Osteocyte (in vitro differentiated cells): Measurements from ENCODE around the gene ACTL6A. TPM values are rescaled to one million over a fixed set of nuclear protein-coding genes. Genes with fewer than 3 reads are reported as not detected.
A peak's percentile ranks its signal among the peaks of the same experiment; 100 is the strongest.

ENCODE experiments used
- DNase-seq: peaks from one replicate; pipeline ENCODE4 v3.0.0; 2021; ENCODE audit warnings: mixed read lengths; ENCODE audit not compliant: unreplicated experiment; ENCODE audit errors: extremely low spot score
- H3K27ac Mint-ChIP-seq: one replicate; pipeline ENCODE4 v1.8.0; 2021; ENCODE audit warnings: mild to moderate bottlenecking, mixed read lengths; ENCODE audit not compliant: unreplicated experiment
- H3K27me3 Mint-ChIP-seq: one replicate; pipeline ENCODE4 v1.8.0; 2021; ENCODE audit warnings: mixed read lengths; ENCODE audit not compliant: unreplicated experiment
- H3K36me3 Mint-ChIP-seq: one replicate; pipeline ENCODE4 v1.8.0; 2021; ENCODE audit warnings: mixed read lengths; ENCODE audit not compliant: unreplicated experiment
- H3K4me1 Mint-ChIP-seq: one replicate; pipeline ENCODE4 v1.8.0; 2021; ENCODE audit warnings: mixed read lengths; ENCODE audit not compliant: unreplicated experiment
- H3K4me3 Mint-ChIP-seq: one replicate; pipeline ENCODE4 v1.8.0; 2021; ENCODE audit warnings: mild to moderate bottlenecking, moderate library complexity, mixed read lengths; ENCODE audit not compliant: unreplicated experiment
- H3K9me3 Mint-ChIP-seq: one replicate; pipeline ENCODE4 v1.8.0; 2021; ENCODE audit warnings: mixed read lengths; ENCODE audit not compliant: unreplicated experiment
- total RNA-seq: library from RNA; stranded (reverse); gene quantifications from 2 replicates; pipeline ENCODE4 v1.2.1, GENCODE V29; 2021
- TF ChIP-seq, protein P1 (sequence below): fragments of 200-600 bp; sonication (generic); IDR thresholded peaks from 2 replicates; pipeline ENCODE4 v1.5.0; 2021; ENCODE audit warnings: antibody characterized with exemption, mild to moderate bottlenecking, moderate library complexity

Gene ACTL6A
- total RNA-seq, 1 donor from 2014 or later, result 46.5 TPM

DNA sequence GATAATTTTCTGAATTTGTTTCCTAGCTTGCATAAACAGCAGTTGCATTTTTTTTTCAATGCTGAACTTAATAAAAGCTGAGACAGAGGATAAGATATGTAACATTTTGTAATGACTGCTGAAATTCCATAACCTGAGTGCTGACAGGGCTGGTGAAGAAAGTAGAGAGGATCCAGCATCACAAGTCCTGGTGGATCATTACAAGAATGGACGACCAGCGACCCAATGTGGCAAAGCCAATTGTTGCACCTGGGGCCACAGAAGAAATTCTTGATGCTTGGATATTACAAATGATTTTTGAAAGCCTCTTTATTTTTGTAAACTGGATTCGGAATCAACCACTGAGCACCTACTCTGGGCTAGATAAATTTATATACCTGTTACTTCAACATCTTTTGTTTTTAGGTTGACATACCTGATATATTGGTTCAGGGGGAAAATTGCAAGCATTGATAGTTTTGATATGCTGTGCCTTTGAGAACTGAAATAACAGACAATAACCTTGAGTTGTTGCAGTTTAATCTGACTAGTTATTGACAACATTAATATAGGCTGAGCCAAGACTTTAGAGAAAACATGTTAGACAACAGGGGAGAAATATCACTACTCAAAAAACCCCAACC is 3.9 kb upstream of the ACTL6A start:
- TF ChIP-seq, protein P1, sequence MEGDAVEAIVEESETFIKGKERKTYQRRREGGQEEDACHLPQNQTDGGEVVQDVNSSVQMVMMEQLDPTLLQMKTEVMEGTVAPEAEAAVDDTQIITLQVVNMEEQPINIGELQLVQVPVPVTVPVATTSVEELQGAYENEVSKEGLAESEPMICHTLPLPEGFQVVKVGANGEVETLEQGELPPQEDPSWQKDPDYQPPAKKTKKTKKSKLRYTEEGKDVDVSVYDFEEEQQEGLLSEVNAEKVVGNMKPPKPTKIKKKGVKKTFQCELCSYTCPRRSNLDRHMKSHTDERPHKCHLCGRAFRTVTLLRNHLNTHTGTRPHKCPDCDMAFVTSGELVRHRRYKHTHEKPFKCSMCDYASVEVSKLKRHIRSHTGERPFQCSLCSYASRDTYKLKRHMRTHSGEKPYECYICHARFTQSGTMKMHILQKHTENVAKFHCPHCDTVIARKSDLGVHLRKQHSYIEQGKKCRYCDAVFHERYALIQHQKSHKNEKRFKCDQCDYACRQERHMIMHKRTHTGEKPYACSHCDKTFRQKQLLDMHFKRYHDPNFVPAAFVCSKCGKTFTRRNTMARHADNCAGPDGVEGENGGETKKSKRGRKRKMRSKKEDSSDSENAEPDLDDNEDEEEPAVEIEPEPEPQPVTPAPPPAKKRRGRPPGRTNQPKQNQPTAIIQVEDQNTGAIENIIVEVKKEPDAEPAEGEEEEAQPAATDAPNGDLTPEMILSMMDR, result peak; percentile 94
- Mint-ChIP-seq H3K4me3 (no peak overlapping the region), H3K27me3 (peaks cover 5% of the 10 kb centered on the region), H3K4me1 (peaks cover 9% of the 10 kb centered on the region), H3K9me3 (no peaks in the 10 kb centered on the region), H3K27ac (no peak overlapping the region), H3K36me3 (no peaks in the 10 kb centered on the region)
- DNase-seq, result no peak

DNA sequence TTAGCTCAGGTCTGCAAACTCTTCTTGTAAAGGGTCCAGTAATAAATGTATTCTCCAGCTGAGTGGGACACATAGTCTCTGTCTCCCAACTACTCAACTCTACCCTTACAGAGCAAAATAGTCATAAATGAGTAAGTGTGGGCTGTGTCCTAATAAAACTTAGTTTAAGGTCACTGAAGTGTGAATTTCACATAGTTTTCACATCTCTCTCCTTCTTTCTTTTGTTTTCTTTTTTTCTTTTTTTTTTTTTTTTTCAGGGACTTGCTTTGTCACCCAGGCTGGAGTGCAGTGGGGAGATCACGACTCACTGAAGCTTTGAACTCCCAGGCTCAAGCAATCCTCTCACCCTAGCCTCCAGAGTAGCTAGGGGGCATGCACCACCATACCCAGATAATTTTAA is 1.9 kb upstream of the ACTL6A start:
- TF ChIP-seq, protein P1, result no peak
- H3K27ac Mint-ChIP-seq, result no peak overlapping the region
- H3K4me3 Mint-ChIP-seq, result no peak overlapping the region
- H3K9me3 Mint-ChIP-seq, result no peaks in the 10 kb centered on the region
- peaks cover 5% of the 10 kb centered on the region for H3K27me3 Mint-ChIP-seq
- H3K36me3 Mint-ChIP-seq, result no peaks in the 10 kb centered on the region
- no peak for DNase-seq
- peaks cover 15% of the 10 kb centered on the region for H3K4me1 Mint-ChIP-seq

- no peaks in the 10 kb centered on the region for H3K36me3 Mint-ChIP-seq
- peak overlapping the region; percentile 91 for H3K27ac Mint-ChIP-seq
- DNase-seq, result peak; percentile 89
- TF ChIP-seq, protein P1, result peak; percentile 54
- H3K9me3 Mint-ChIP-seq, result no peaks in the 10 kb centered on the region
- peaks cover 5% of the 10 kb centered on the region for H3K27me3 Mint-ChIP-seq
- peak overlapping the region; percentile 97 for H3K4me3 Mint-ChIP-seq
- peaks cover 18% of the 10 kb centered on the region for H3K4me1 Mint-ChIP-seq
These were observed 601 bp downstream of the ACTL6A start for GRCh38 chr3:179563271-179563783.

- no peak overlapping the region for H3K4me3 Mint-ChIP-seq
- no peaks in the 10 kb centered on the region for H3K9me3 Mint-ChIP-seq
- H3K4me1 Mint-ChIP-seq, result peaks cover 18% of the 10 kb centered on the region
- peaks cover 2% of the 10 kb centered on the region for H3K36me3 Mint-ChIP-seq
- TF ChIP-seq, protein P1, result no peak
- no peaks in the 10 kb centered on the region for H3K27me3 Mint-ChIP-seq
- H3K27ac Mint-ChIP-seq, result no peak overlapping the region
- no peak for DNase-seq
These were observed 2.8 kb downstream of the ACTL6A start for GRCh38 chr3:179565496-179565895.

GRCh38 chr3:179580992-179581391 is 18.3 kb downstream of the ACTL6A start:
- Mint-ChIP-seq H3K4me3 (no peak overlapping the region), H3K9me3 (no peaks in the 10 kb centered on the region), H3K27ac (no peak overlapping the region), H3K27me3 (no peaks in the 10 kb centered on the region), H3K4me1 (no peaks in the 10 kb centered on the region), H3K36me3 (peaks cover 40% of the 10 kb centered on the region)
- no peak for DNase-seq
- TF ChIP-seq, protein P1, result no peak
